ENCODE measurements around the gene NFIB.

DNA sequence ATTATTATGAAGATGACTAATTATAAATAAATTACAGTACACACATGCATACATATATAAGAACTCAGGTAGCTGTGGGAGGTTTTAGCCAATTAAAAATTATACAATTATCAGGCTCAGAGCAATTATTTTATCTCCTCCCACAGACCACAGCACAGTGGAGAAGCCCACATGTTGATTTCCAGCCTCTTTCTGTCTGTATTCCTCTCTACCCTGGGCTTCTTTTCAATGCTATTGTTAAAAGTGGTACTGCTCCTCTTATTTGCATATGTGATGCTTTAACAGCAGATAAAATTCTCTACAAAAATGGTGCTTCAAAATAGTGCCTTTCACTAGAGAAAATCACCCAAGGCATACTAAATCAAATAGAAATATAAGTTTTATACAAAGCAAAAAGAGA is 218.7 kb downstream of the NFIB start:
- TF ChIP-seq, protein P1, sequence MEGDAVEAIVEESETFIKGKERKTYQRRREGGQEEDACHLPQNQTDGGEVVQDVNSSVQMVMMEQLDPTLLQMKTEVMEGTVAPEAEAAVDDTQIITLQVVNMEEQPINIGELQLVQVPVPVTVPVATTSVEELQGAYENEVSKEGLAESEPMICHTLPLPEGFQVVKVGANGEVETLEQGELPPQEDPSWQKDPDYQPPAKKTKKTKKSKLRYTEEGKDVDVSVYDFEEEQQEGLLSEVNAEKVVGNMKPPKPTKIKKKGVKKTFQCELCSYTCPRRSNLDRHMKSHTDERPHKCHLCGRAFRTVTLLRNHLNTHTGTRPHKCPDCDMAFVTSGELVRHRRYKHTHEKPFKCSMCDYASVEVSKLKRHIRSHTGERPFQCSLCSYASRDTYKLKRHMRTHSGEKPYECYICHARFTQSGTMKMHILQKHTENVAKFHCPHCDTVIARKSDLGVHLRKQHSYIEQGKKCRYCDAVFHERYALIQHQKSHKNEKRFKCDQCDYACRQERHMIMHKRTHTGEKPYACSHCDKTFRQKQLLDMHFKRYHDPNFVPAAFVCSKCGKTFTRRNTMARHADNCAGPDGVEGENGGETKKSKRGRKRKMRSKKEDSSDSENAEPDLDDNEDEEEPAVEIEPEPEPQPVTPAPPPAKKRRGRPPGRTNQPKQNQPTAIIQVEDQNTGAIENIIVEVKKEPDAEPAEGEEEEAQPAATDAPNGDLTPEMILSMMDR (conservative IDR thresholded peaks at IDR 0.05 in 1 of 2, IDR thresholded peaks at IDR 0.05 in 1 of 2; ENCODE audit: extremely low read depth in 1 of 2, insufficient read depth in 1 of 2, low read depth in 1 of 2, low read length in 2 of 2) = no peak
- no peak for TF ChIP-seq EZH2 (IDR thresholded peaks at IDR 0.05; ENCODE audit: borderline replicate concordance, low read length)

Measured in mammary epithelial cell (primary cell).